ENCODE data around the gene POLR3B. TPM values are rescaled to one million over a fixed set of nuclear protein-coding genes. Genes with fewer than 3 reads are reported as not detected.
"Not testable (repeated sequence)": the region's sequence is repeated elsewhere in the genome, so short reads cannot be mapped to it uniquely, and the experiment has no call there.

Gene POLR3B
- polyA plus RNA-seq, 1 donor from 2014 or later: 3.3 TPM

GRCh38 chr12:106445959-106446358 is 88.4 kb downstream of the POLR3B start:
- no peaks in the 10 kb centered on the region for H3K9me3 Mint-ChIP-seq
- H3K27me3 Mint-ChIP-seq: no peaks in the 10 kb centered on the region
- no peak overlapping the region for H3K27ac Mint-ChIP-seq
- H3K4me1 Mint-ChIP-seq: no peaks in the 10 kb centered on the region
- peaks cover 21% of the 10 kb centered on the region for H3K36me3 Mint-ChIP-seq
- H3K4me3 Mint-ChIP-seq: no peak overlapping the region

GRCh38 chr12:106446419-106447092 is 89.0 kb downstream of the POLR3B start:
- Mint-ChIP-seq H3K27me3 (no peaks in the 10 kb centered on the region), H3K36me3 (peaks cover 21% of the 10 kb centered on the region), H3K9me3 (no peaks in the 10 kb centered on the region), H3K27ac (no peak overlapping the region), H3K4me3 (no peak overlapping the region), H3K4me1 (no peaks in the 10 kb centered on the region)

- Mint-ChIP-seq H3K27me3 (no peaks in the 10 kb centered on the region), H3K27ac (no peak overlapping the region), H3K4me3 (no peak overlapping the region), H3K9me3 (no peaks in the 10 kb centered on the region), H3K4me1 (peaks cover 1 to 9% (median 8%) of the 10 kb centered on the region in 3 donors), H3K36me3 (peaks cover 16% of the 10 kb centered on the region)
Observed at GRCh38 chr12:106452309-106452708, 94.8 kb downstream of the POLR3B start.

- no peaks in the 10 kb centered on the region for H3K9me3 Mint-ChIP-seq
- H3K27me3 Mint-ChIP-seq: no peaks in the 10 kb centered on the region
- H3K27ac Mint-ChIP-seq: no peak overlapping the region
- peak overlapping the region in 2 of 4 donors; percentile 46 to 48 for H3K4me3 Mint-ChIP-seq
- peaks cover 14% of the 10 kb centered on the region for H3K36me3 Mint-ChIP-seq
- peaks cover 1 to 9% (median 8%) of the 10 kb centered on the region in 3 donors for H3K4me1 Mint-ChIP-seq
Observed at GRCh38 chr12:106455111-106455510, 97.6 kb downstream of the POLR3B start.

GRCh38 chr12:106459124-106459523 is 101.6 kb downstream of the POLR3B start:
- Mint-ChIP-seq H3K27ac (no peak overlapping the region), H3K4me1 (peaks cover 1 to 9% (median 8%) of the 10 kb centered on the region in 3 donors), H3K9me3 (no peaks in the 10 kb centered on the region), H3K27me3 (no peaks in the 10 kb centered on the region), H3K4me3 (no peak overlapping the region), H3K36me3 (peaks cover 17% of the 10 kb centered on the region)

DNA sequence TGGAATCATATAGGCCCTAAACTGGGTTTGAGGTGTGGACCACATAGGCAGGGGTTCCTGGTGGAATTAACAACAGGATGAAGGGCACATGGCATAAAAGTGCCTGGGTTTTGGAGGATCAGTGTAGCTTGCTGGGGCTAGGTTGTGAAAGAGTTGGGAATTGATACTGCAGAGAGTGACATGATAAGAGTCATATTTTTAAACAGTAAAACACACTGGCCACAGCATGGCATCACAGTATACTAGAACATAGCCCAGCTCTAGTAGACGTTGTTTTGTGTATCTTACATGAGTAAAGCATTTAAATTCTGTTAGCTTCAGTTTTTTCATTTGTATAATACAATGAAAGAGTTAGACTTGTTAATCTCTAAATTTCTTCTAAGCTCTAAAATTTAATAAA is 102.0 kb downstream of the POLR3B start:
- no peaks in the 10 kb centered on the region for H3K9me3 Mint-ChIP-seq
- H3K36me3 Mint-ChIP-seq: peaks cover 18% of the 10 kb centered on the region
- no peak overlapping the region for H3K4me3 Mint-ChIP-seq
- H3K27ac Mint-ChIP-seq: no peak overlapping the region
- no peaks in the 10 kb centered on the region for H3K27me3 Mint-ChIP-seq
- H3K4me1 Mint-ChIP-seq: peaks cover 1 to 6% (median 5%) of the 10 kb centered on the region in 3 donors

- H3K27me3 Mint-ChIP-seq: no peaks in the 10 kb centered on the region
- H3K36me3 Mint-ChIP-seq: peaks cover 23% of the 10 kb centered on the region
- H3K27ac Mint-ChIP-seq: no peak overlapping the region
- H3K9me3 Mint-ChIP-seq: peaks cover 0 to under 1% (median 0%) of the 10 kb centered on the region in 3 donors
- H3K4me3 Mint-ChIP-seq: no peak overlapping the region
- no peaks in the 10 kb centered on the region for H3K4me1 Mint-ChIP-seq
Observed at GRCh38 chr12:106461730-106462129, 104.2 kb downstream of the POLR3B start.

DNA sequence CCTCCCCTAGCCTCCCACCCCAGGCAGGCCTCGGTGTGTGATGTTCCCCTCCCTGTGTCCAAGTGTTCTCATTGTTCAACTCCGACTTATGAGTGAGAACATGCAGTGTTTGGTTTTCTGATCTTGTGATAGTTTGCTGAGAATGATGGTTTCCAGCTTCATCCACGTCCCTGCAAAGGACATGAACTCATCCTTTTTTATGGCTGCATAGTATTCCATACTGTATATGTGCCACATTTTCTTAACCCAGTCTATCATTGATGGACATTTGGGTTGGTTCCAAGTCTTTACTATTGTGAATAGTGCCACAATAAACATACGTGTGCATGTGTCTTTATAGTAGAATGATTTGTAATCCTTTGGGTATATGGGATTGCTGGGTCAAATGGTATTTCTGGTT is 108.1 kb downstream of the POLR3B start:
- H3K27ac Mint-ChIP-seq, H3K4me3 Mint-ChIP-seq, H3K9me3 Mint-ChIP-seq, H3K4me1 Mint-ChIP-seq, H3K27me3 Mint-ChIP-seq: not testable (repeated sequence)
- H3K36me3 Mint-ChIP-seq: peaks cover 42% of the 10 kb centered on the region

GRCh38 chr12:106475662-106476061 is 118.1 kb downstream of the POLR3B start:
- H3K4me3 Mint-ChIP-seq, H3K27me3 Mint-ChIP-seq, H3K9me3 Mint-ChIP-seq, H3K4me1 Mint-ChIP-seq, H3K27ac Mint-ChIP-seq, H3K36me3 Mint-ChIP-seq: not testable (repeated sequence)

GRCh38 chr12:106477627-106478026 is 120.1 kb downstream of the POLR3B start:
- H3K27ac Mint-ChIP-seq, H3K9me3 Mint-ChIP-seq, H3K27me3 Mint-ChIP-seq, H3K4me1 Mint-ChIP-seq: not testable (repeated sequence)
- H3K4me3 Mint-ChIP-seq: peak overlapping the region in 1 of 4 donors; percentile 63
- H3K36me3 Mint-ChIP-seq: peaks cover 12% of the 10 kb centered on the region

DNA sequence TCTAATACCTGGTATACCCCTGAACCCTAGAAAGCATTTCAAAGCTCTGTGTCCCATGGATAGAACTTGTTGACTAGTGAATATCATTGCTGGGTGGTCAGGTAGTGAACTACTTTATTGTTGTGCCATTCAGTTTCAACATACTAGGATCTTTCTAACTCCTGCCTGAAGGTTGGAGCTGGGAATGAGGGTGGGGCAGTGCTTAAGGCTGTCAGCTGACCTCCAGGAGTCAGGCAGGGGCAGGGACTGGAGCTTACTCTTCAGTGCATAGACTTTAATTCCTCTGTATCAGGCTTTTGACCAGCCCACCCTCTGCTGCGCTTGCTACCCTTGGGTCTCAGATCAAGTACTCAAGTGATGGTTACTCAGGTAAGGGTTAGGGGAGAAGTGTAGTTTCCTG is 122.7 kb downstream of the POLR3B start:
- Mint-ChIP-seq H3K9me3 (no peaks in the 10 kb centered on the region), H3K36me3 (peaks cover 17% of the 10 kb centered on the region), H3K27me3 (no peaks in the 10 kb centered on the region), H3K4me1 (no peaks in the 10 kb centered on the region), H3K4me3 (peak overlapping the region in 1 of 4 donors; percentile 55), H3K27ac (no peak overlapping the region)

GRCh38 chr12:106481246-106481645 is 123.7 kb downstream of the POLR3B start:
- no peaks in the 10 kb centered on the region for H3K27me3 Mint-ChIP-seq
- no peak overlapping the region for H3K4me3 Mint-ChIP-seq
- H3K36me3 Mint-ChIP-seq: peaks cover 17% of the 10 kb centered on the region
- no peaks in the 10 kb centered on the region for H3K4me1 Mint-ChIP-seq
- no peak overlapping the region for H3K27ac Mint-ChIP-seq
- no peaks in the 10 kb centered on the region for H3K9me3 Mint-ChIP-seq

- H3K4me1 Mint-ChIP-seq: peaks cover 0 to 1% (median 0%) of the 10 kb centered on the region in 3 donors
- no peak overlapping the region for H3K27ac Mint-ChIP-seq
- no peak overlapping the region for H3K4me3 Mint-ChIP-seq
- H3K27me3 Mint-ChIP-seq: no peaks in the 10 kb centered on the region
- H3K36me3 Mint-ChIP-seq: peaks cover 21% of the 10 kb centered on the region
- no peaks in the 10 kb centered on the region for H3K9me3 Mint-ChIP-seq
Observed at GRCh38 chr12:106487664-106488063, 130.1 kb downstream of the POLR3B start.

GRCh38 chr12:106488884-106489283 is 131.3 kb downstream of the POLR3B start:
- Mint-ChIP-seq H3K4me3 (no peak overlapping the region), H3K27ac (no peak overlapping the region), H3K4me1 (peaks cover 0 to 1% (median 0%) of the 10 kb centered on the region in 3 donors), H3K36me3 (peaks cover 16% of the 10 kb centered on the region), H3K27me3 (no peaks in the 10 kb centered on the region), H3K9me3 (no peaks in the 10 kb centered on the region)

DNA sequence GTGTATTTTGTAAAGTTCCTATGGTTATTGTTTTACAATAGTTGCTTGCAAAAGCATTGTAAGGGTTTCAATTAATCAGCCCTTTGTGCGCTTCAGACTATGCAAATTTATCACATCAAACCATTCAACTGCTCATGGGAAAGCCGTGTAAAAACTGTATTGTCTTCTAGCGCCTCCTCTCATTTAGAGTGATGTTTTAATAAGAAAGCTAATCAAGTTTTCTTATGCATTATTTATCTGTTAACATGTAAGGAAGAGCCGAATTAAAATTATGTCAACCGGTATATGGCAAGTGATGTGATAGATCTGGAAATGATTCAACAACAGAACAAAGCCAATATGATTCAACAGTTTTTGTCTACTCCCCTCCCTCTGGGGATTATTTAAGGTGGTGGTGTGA is 132.7 kb downstream of the POLR3B start:
- Mint-ChIP-seq H3K4me1 (peaks cover 0 to 1% (median 0%) of the 10 kb centered on the region in 3 donors), H3K9me3 (no peaks in the 10 kb centered on the region), H3K36me3 (peaks cover 15% of the 10 kb centered on the region), H3K27ac (no peak overlapping the region), H3K27me3 (no peaks in the 10 kb centered on the region), H3K4me3 (no peak overlapping the region)

DNA sequence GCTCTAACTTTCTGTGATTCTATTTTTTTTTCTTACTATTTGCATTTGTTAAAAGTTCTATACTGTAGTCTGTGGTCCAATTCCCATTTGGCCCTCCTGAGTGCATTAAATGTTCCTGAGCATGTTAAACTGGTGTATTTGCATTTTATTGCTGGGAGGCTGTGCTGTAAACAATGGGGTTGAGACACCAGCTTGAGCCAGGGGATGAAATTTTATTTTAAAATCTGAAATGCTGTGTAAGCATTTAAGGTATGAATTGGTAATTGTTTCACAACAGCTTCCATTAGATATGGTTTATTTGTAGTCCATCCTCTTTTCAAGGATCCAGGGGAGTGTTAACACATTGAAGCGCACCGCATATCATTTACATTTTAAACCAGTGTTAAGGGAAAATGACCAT is 135.3 kb downstream of the POLR3B start:
- Mint-ChIP-seq H3K27ac (no peak overlapping the region), H3K36me3 (peaks cover 17% of the 10 kb centered on the region), H3K27me3 (no peaks in the 10 kb centered on the region), H3K4me1 (no peaks in the 10 kb centered on the region), H3K9me3 (no peaks in the 10 kb centered on the region), H3K4me3 (no peak overlapping the region)

Data from IgD-negative memory B cell (primary cell).